GM12891 (cell line): Measurements from ENCODE around the gene ZNF142.

Experiments used
- DNase-seq: peaks from one replicate; pipeline ENCODE4 v3.0.0; 2011; ENCODE audit warnings: low spot score; ENCODE audit not compliant: insufficient read length
- FAIRE-seq: peaks from 2 replicates; lab custom pipeline; 2011; peaks lifted over from hg19 to GRCh38; lab: Jason Lieb, UNC
- PAX5 ChIP-seq: IDR thresholded peaks from 2 replicates; pipeline ENCODE4 v1.6.1; 2011; ENCODE audit warnings: low read length, moderate library complexity, mild to moderate bottlenecking; ENCODE audit not compliant: insufficient read depth, severe bottlenecking
- POLR2A ChIP-seq: IDR thresholded peaks from 2 replicates; pipeline ENCODE4 v1.6.1; 2011; ENCODE audit warnings: low read depth, low read length, control low read depth
- POLR2AphosphoS5 ChIP-seq: IDR thresholded peaks from 2 replicates; pipeline ENCODE4 v1.6.1; 2011; ENCODE audit warnings: low read depth, low read length, control low read depth
- POU2F2 ChIP-seq: IDR thresholded peaks from 2 replicates; pipeline ENCODE4 v1.6.1; 2011; ENCODE audit warnings: low read depth, mild to moderate bottlenecking, control low read depth, low read length, moderate library complexity
- SPI1 ChIP-seq: IDR thresholded peaks from 2 replicates; pipeline ENCODE4 v1.6.1; 2011; ENCODE audit warnings: low read depth, low read length, control low read depth
- TAF1 ChIP-seq: IDR thresholded peaks from 2 replicates; pipeline ENCODE4 v1.6.1; 2011; ENCODE audit warnings: low read depth, low read length, control low read depth

ZNF142 gene

GRCh38 chr2:218638372-218638771 lies 21.1 kb downstream of the ZNF142 start:
- no peak for DNase-seq
- TF ChIP-seq TAF1 (no peak), POLR2AphosphoS5 (no peak), POLR2A (no peak), PAX5 (no peak), POU2F2 (no peak), SPI1 (no peak)
- FAIRE-seq = peak; percentile 16

GRCh38 chr2:218635719-218636118 lies 23.7 kb downstream of the ZNF142 start:
- TF ChIP-seq TAF1 = no peak
- TF ChIP-seq SPI1 = no peak
- TF ChIP-seq POU2F2 = no peak
- TF ChIP-seq PAX5 = no peak
- TF ChIP-seq POLR2A = no peak
- TF ChIP-seq POLR2AphosphoS5 = no peak
- DNase-seq (no peak), FAIRE-seq (no peak)

GRCh38 chr2:218631837-218632236 lies 27.6 kb downstream of the ZNF142 start:
- TF ChIP-seq POLR2AphosphoS5 = no peak
- no peak for TF ChIP-seq POU2F2
- no peak for TF ChIP-seq POLR2A
- no peak for TF ChIP-seq SPI1
- no peak for TF ChIP-seq PAX5
- no peak for TF ChIP-seq TAF1
- DNase-seq = no peak
- no peak for FAIRE-seq

- TF ChIP-seq PAX5 (no peak), POU2F2 (no peak), POLR2A (no peak), SPI1 (no peak), TAF1 (no peak), POLR2AphosphoS5 (no peak)
- FAIRE-seq (no peak), DNase-seq (no peak)
Observed at GRCh38 chr2:218627939-218628338, 31.5 kb downstream of the ZNF142 start.

DNA sequence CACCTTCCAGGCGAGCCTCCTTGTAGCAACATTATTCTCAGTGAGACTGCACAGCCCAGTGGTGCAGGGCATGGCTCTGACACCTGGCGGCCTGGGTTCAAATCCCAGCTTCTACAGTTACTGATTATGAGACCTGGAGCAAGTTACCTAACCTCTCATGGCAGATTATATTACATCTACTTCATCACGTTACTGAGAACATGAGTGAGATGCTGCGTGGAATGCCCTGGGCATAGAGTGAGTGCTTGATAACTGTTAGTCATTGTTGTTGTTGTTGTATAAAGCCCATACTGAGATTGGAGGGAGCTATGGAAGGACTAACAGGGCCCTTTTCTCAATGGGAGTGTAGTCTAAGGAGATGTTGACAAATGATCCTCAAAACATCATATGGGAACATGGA lies 33.1 kb downstream of the ZNF142 start:
- DNase-seq (no peak), FAIRE-seq (no peak)
- TF ChIP-seq POLR2A = no peak

DNA sequence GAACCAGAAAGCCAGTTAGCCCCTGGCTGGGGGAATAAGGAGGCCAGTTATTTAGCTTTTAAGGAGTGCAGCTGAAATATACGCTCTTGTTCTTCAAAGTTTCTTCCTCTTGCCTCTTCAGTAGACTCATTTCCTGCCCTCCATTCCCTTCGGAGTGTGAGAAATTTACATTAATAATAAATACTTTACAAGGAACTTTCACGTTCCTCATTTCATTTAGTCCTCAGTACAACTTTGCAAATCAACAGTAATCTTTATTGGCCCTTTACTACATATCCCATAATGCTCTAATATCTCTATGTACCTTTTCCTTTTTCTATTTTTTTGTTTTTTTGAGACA lies 36.1 kb downstream of the ZNF142 start:
- no peak for FAIRE-seq
- TF ChIP-seq SPI1 (no peak), POLR2A (no peak), POLR2AphosphoS5 (no peak), PAX5 (no peak), POU2F2 (no peak), TAF1 (no peak)

DNA sequence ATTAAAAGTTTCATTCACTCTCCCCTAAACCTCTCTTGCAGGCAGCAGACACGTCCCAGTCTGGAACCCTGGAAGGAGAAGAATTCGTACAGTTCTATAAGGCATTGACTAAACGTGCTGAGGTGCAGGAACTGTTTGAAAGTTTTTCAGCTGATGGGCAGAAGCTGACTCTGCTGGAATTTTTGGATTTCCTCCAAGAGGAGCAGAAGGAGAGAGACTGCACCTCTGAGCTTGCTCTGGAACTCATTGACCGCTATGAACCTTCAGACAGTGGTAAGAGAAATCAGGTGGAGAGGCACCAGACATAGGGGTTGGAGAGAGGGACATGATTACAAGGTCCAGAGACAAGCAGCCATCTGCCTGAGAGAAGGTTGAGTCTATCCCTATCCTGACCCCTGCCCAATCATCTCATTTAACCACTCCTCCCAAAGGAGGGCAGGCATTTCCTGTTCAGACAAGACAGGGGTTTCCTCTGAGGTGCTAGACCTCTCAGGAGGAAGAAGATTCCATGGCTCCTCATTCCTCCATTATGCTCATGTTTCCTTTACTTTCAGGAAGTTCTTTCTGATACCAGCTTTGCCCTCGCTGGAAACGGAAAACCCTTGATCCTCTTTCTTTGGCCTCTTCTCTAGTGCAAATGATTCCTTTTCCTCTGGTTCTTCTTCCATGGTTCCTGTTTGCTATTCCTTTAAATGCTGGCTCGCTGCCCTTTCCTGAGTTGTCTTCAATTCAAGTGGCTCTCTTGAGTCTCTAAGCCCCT lies 36.6 kb downstream of the ZNF142 start:
- no peak for FAIRE-seq
- no peak for TF ChIP-seq SPI1
- DNase-seq = no peak

More for the DNA sequence above, 36.1 kb downstream of the ZNF142 start:
- DNase-seq = no peak

- DNase-seq (no peak), FAIRE-seq (no peak)
Observed at GRCh38 chr2:218621007-218621406, 38.4 kb downstream of the ZNF142 start.

DNA sequence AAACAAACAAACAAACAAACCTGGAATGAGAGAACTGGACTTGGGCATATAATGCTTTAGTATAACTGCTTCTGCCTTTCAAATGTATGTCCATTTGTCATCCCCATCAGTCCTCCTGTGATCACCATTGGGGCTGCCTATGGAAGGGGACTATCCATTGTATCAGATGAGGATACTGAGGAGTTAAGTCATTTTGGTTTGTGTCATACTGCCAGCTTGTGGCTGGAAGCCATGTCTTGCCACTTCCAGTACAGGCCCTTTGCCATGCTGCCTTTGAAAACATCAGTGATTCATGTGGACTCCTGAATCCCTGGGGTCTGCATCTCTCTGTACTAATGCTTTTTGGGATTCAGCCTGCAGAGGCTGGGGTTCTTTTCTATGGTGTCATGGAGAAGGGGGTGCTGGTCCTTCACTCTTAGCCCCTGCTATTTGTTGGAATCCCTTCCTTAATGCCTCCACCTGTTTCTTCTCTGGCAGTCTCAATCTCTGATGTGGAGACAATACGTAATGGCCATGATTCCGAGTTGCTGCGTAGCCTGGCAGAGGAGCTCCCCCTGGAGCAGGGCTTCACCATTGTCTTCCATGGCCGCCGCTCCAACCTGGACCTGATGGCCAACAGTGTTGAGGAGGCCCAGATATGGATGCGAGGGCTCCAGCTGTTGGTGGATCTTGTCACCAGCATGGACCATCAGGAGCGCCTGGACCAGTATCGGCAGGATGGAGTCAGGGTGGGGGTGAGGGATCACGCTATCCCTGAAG lies 41.1 kb downstream of the ZNF142 start:
- TF ChIP-seq TAF1 = no peak
- no peak for TF ChIP-seq POLR2A
- no peak for TF ChIP-seq SPI1
- TF ChIP-seq PAX5 = no peak
- no peak for TF ChIP-seq POLR2AphosphoS5
- no peak for TF ChIP-seq POU2F2
- no peak for DNase-seq
- FAIRE-seq = no peak

More at GRCh38 chr2:218621007-218621406, 38.4 kb downstream of the ZNF142 start:
- no peak for TF ChIP-seq TAF1
- TF ChIP-seq POU2F2 = no peak
- TF ChIP-seq POLR2AphosphoS5 = no peak
- no peak for TF ChIP-seq POLR2A
- no peak for TF ChIP-seq PAX5
- TF ChIP-seq SPI1 = no peak
